HepG2 (cell line): ENCODE measurements around the gene SETD1B. TPM values are rescaled to one million over a fixed set of nuclear protein-coding genes. Genes with fewer than 3 reads are reported as not detected.

Source experiments
- ELF4 ChIP-seq: sonication (generic); formaldehyde crosslinking; IDR thresholded peaks from 2 replicates; pipeline ENCODE4 v1.5.0; 2020; ENCODE audit warnings: missing genetic modification reagents, mild to moderate bottlenecking, moderate library complexity, borderline replicate concordance
- ESRRA ChIP-seq: sonication (generic); formaldehyde crosslinking; IDR thresholded peaks from 2 replicates; pipeline ENCODE4 v1.5.1; 2020; ENCODE audit warnings: mild to moderate bottlenecking, low read depth, missing genetic modification reagents
- KAT8 ChIP-seq: IDR thresholded peaks from 2 replicates; pipeline ENCODE4 v1.6.1; 2016; ENCODE audit warnings: missing genetic modification reagents, missing compliant biosample characterization
- MNT ChIP-seq: fragments of 450-650 bp; IDR thresholded peaks from 2 replicates; pipeline ENCODE4 v1.6.1; 2016
- NCOR1 ChIP-seq: fragments of 200-600 bp; sonication (generic); IDR thresholded peaks from 2 replicates; pipeline ENCODE4 v1.7.0; 2017; ENCODE audit warnings: antibody characterized with exemption, low read length, borderline replicate concordance
- NKX3-1 ChIP-seq: sonication (generic); formaldehyde crosslinking; IDR thresholded peaks from 2 replicates; pipeline ENCODE4 v1.5.0; 2020; ENCODE audit warnings: missing genetic modification reagents
- PRDM15 ChIP-seq: sonication (generic); formaldehyde crosslinking; IDR thresholded peaks from 2 replicates; pipeline ENCODE4 v1.4.0; 2020; ENCODE audit warnings: missing genetic modification reagents
- PTBP1 ChIP-seq: fragments of 200-400 bp; formaldehyde crosslinking; IDR thresholded peaks from 2 replicates; pipeline ENCODE4 v1.6.1; 2018; ENCODE audit warnings: low read length, low read depth; ENCODE audit not compliant: poor library complexity, severe bottlenecking
- RELA ChIP-seq: sonication (generic); formaldehyde crosslinking; IDR thresholded peaks from 2 replicates; pipeline ENCODE4 v1.4.0; 2020; ENCODE audit warnings: missing genetic modification reagents
- SIN3B ChIP-seq: fragments of 150-350 bp; IDR thresholded peaks from 2 replicates; pipeline ENCODE4 v1.6.1; 2014; ENCODE audit warnings: low read length
- SMARCC2 ChIP-seq: fragments of 450-650 bp; IDR thresholded peaks from 2 replicates; pipeline ENCODE4 v1.6.1; 2017; ENCODE audit warnings: antibody characterized with exemption, mild to moderate bottlenecking
- SMARCE1 ChIP-seq: fragments of 450-650 bp; IDR thresholded peaks from 2 replicates; pipeline ENCODE4 v1.6.1; 2017; ENCODE audit warnings: borderline replicate concordance
- TBL1XR1 ChIP-seq: fragments of 150-350 bp; IDR thresholded peaks from 2 replicates; pipeline ENCODE4 v1.6.1; 2014; ENCODE audit warnings: borderline replicate concordance, low read length; ENCODE audit not compliant: partially characterized antibody
- ZBTB3 ChIP-seq: sonication (generic); formaldehyde crosslinking; IDR thresholded peaks from 2 replicates; pipeline ENCODE4 v1.4.0; 2020; ENCODE audit warnings: low read depth, mild to moderate bottlenecking, moderate library complexity, missing genetic modification reagents, borderline replicate concordance
- ZBTB34 ChIP-seq: sonication (generic); formaldehyde crosslinking; IDR thresholded peaks from 2 replicates; pipeline ENCODE4 v1.8.0; 2022; ENCODE audit warnings: mild to moderate bottlenecking, missing genetic modification reagents
- ZC3H4 ChIP-seq: sonication (generic); formaldehyde crosslinking; IDR thresholded peaks from 2 replicates; pipeline ENCODE4 v1.4.0; 2020; ENCODE audit warnings: missing genetic modification reagents, borderline replicate concordance
- ZNF580 ChIP-seq: IDR thresholded peaks from 2 replicates; pipeline ENCODE4 v1.6.1; 2016; ENCODE audit warnings: low read depth, borderline replicate concordance
- ZNF605 ChIP-seq: sonication (generic); formaldehyde crosslinking; IDR thresholded peaks from 2 replicates; pipeline ENCODE4 v1.8.0; 2022; ENCODE audit warnings: mild to moderate bottlenecking, missing genetic modification reagents
- ZNF709 ChIP-seq: sonication (generic); formaldehyde crosslinking; IDR thresholded peaks from 2 replicates; pipeline ENCODE4 v1.5.0; 2020; ENCODE audit warnings: mild to moderate bottlenecking, missing genetic modification reagents
- ZZZ3 ChIP-seq: sonication (generic); formaldehyde crosslinking; IDR thresholded peaks from 2 replicates; pipeline ENCODE4 v1.4.0; 2020; ENCODE audit warnings: missing genetic modification reagents, mild to moderate bottlenecking, borderline replicate concordance
- polyA plus RNA-seq, 8 experiments: library from polyadenylated mRNA; depleted of rRNA in 3 of 8; stranded (reverse) in 7 of 8; unstranded in 1 of 8; fragments of >200 nt; fragmentation: Illumina TruSeq in 4 of 8; extraction: Trizol in 4 of 8; gene quantifications; 2 replicates each; pipeline versions ENCODE4 v1.2.1 to v1.2.3, GENCODE V29; 2011 to 2016; ENCODE audit warnings: low read depth in 4 of 8, missing spikeins in 1 of 8, mixed read lengths in 1 of 8; ENCODE audit not compliant: insufficient read depth in 1 of 8
- total RNA-seq, 5 experiments: library from RNA; depleted of rRNA; stranded (reverse); fragments of >200 nt; fragmentation: Illumina TruSeq; extraction: Trizol; gene quantifications; 2 replicates each; pipeline ENCODE4 v1.2.3, GENCODE V29; 2016; ENCODE audit warnings: low read depth in 1 of 5

Gene SETD1B
- total and polyA plus RNA-seq, 2 of the 13 experiments (the other 11 are each of a cell fraction or from before 2014, with no cell fraction given), result 1.1 to 1.4 TPM

GRCh38 chr12:121796855-121797751 is 6.7 kb upstream of the SETD1B start (continued):
- TF ChIP-seq MNT, result peak; percentile 62
- peak; percentile 64; the same call in 1 of the 2 replicates for TF ChIP-seq ZBTB34 (CRISPR knock-in tag)
- peak; percentile 88 for TF ChIP-seq KAT8 (CRISPR knock-in tag)
- TF ChIP-seq SMARCE1, result no peak
- no peak for TF ChIP-seq TBL1XR1
- no peak for TF ChIP-seq ELF4
- peak; percentile 48; the same call in 1 of the 2 replicates for TF ChIP-seq ZNF605 (CRISPR knock-in tag)
- no peak for TF ChIP-seq RELA (CRISPR knock-in tag)
- peak; percentile 88 for TF ChIP-seq ESRRA (CRISPR knock-in tag)
- TF ChIP-seq ZZZ3 (CRISPR knock-in tag), result peak; percentile 44
- no peak for TF ChIP-seq SIN3B
- TF ChIP-seq ZNF709, result peak; percentile 41; the same call in 1 of the 2 replicates
- peak; percentile 79; the same call in 1 of the 2 replicates for TF ChIP-seq ZC3H4 (CRISPR knock-in tag)
- TF ChIP-seq ZNF580 (CRISPR knock-in tag), result 0 out of 2 replicates have a peak, but pooled peaks have one; percentile 61
- no peak for TF ChIP-seq PRDM15 (CRISPR knock-in tag)
- 0 out of 2 replicates have a peak, but pooled peaks have one; percentile 28 for TF ChIP-seq ZBTB3 (CRISPR knock-in tag)
- TF ChIP-seq SMARCC2, result no peak
- TF ChIP-seq PTBP1, result no peak
- TF ChIP-seq NCOR1, result peak; percentile 48; the same call in 1 of the 2 replicates
- no peak for TF ChIP-seq NKX3-1 (CRISPR knock-in tag)
